ENCODE results near the gene ARHGAP42. TPM values are rescaled to one million over a fixed set of nuclear protein-coding genes. Genes with fewer than 3 reads are reported as not detected.

Gene ARHGAP42
- total RNA-seq, 1 experiment from 2014 or later: 39.1 TPM

DNA sequence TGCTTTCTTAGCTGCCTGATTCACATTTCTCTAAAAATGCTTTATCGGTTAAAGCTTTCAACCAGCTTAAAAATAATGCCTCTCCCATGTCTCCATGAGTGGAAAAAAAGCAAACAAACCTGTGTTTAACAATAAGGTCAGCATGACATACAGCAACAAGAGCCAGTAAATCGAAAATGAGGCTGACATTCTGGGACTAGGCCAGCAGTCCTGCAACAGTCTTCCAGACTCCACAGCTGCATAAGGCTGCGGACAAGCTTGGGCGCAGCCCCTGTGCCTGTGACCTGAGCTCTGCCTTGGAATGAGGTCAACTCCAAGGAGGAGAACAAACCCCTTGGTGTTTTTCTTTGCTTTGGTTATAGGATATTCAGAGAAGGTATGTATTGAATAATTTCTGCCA is 347.0 kb downstream of the ARHGAP42 start:
- Histone ChIP-seq H3K79me1 (ENCODE audit: insufficient read depth, low read depth, low read length, poor library complexity, severe bottlenecking) (no peaks in the 10 kb centered on the region), H3K14ac (ENCODE audit: insufficient read depth, low read length) (no peak overlapping the region), H3K79me2 (ENCODE audit: insufficient read depth, low read length) (no peaks in the 10 kb centered on the region), H2AK5ac (ENCODE audit: insufficient read length, low read length) (no peak overlapping the region), H3K4ac (ENCODE audit: low read depth, low read length) (no peak overlapping the region), H3T11ph (ENCODE audit: low read length) (no peak overlapping the region), H4K20me1 (ENCODE audit: control insufficient read depth, insufficient read depth, insufficient read length) (no peaks in the 10 kb centered on the region), H2BK120ac (ENCODE audit: low read depth, low read length, poor library complexity, severe bottlenecking) (no peak overlapping the region), H3K4me1 (ENCODE audit: insufficient read depth, low read length) (no peaks in the 10 kb centered on the region), H3K27ac (ENCODE audit: insufficient read length, low read depth, low read length) (no peak overlapping the region), H3K23ac (ENCODE audit: insufficient read length, low read depth, low read length) (no peak overlapping the region), H2AFZ (ENCODE audit: low read length) (no peak overlapping the region), H3K9me3 (ENCODE audit: control insufficient read depth, low read depth, low read length) (no peaks in the 10 kb centered on the region), H2BK5ac (ENCODE audit: insufficient read length, low read length) (no peak overlapping the region), H4K8ac (replicated peaks; ENCODE audit: insufficient read length, low read depth, low read length) (no peak overlapping the region), H4K91ac (ENCODE audit: insufficient read length, low read depth, low read length) (no peak overlapping the region), H2BK15ac (ENCODE audit: low read depth, low read length) (no peak overlapping the region), H3K56ac (ENCODE audit: insufficient read length, low read depth, low read length) (no peak overlapping the region), H2BK12ac (ENCODE audit: insufficient read length, low read depth, low read length) (no peak overlapping the region), H2BK20ac (ENCODE audit: low read depth, low read length, poor library complexity, severe bottlenecking) (no peak overlapping the region), H3K23me2 (ENCODE audit: insufficient read length, low read depth, low read length, poor library complexity, severe bottlenecking) (no peaks in the 10 kb centered on the region), H3K18ac (ENCODE audit: insufficient read length, low read depth, low read length) (no peak overlapping the region), H3K9ac (ENCODE audit: extremely low read depth, insufficient read length, low read length) (no peak overlapping the region), H3K27me3 (ENCODE audit: insufficient read depth, low read length) (no peaks in the 10 kb centered on the region), H4K5ac (ENCODE audit: insufficient read length, low read depth, low read length) (no peak overlapping the region), H3K4me2 (ENCODE audit: insufficient read depth, insufficient read length, low read length) (no peak overlapping the region)
- Mint-ChIP-seq H3K4me3 (no peak overlapping the region), H3K9me3 (no peaks in the 10 kb centered on the region), H3K27ac (peak overlapping the region in 2 of 3 experiments; percentile 10 to 51; a peak in 5 of 7 replicates), H3K36me3 (ENCODE audit: insufficient read depth in 1 of 3, low read depth in 3 of 3) (no peaks in the 10 kb centered on the region), H3K4me1 (peaks cover 0 to 4% of the 10 kb centered on the region in 2 experiments; a peak in 2 of 4 replicates), H3K27me3 (ENCODE audit: low read depth) (no peaks in the 10 kb centered on the region)
- no CpG with 5 or more reads among the region's 4 CpGs for WGBS (ENCODE audit: extremely low coverage, insufficient read length, low lambda C conversion rate)
- DNase-seq: peak; percentile 39
- TF ChIP-seq, protein P1, sequence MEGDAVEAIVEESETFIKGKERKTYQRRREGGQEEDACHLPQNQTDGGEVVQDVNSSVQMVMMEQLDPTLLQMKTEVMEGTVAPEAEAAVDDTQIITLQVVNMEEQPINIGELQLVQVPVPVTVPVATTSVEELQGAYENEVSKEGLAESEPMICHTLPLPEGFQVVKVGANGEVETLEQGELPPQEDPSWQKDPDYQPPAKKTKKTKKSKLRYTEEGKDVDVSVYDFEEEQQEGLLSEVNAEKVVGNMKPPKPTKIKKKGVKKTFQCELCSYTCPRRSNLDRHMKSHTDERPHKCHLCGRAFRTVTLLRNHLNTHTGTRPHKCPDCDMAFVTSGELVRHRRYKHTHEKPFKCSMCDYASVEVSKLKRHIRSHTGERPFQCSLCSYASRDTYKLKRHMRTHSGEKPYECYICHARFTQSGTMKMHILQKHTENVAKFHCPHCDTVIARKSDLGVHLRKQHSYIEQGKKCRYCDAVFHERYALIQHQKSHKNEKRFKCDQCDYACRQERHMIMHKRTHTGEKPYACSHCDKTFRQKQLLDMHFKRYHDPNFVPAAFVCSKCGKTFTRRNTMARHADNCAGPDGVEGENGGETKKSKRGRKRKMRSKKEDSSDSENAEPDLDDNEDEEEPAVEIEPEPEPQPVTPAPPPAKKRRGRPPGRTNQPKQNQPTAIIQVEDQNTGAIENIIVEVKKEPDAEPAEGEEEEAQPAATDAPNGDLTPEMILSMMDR (conservative IDR thresholded peaks at IDR 0.05): no peak

Measured in H9 (cell line).